ENCODE measurements around the gene VWF.

Gene VWF

DNA sequence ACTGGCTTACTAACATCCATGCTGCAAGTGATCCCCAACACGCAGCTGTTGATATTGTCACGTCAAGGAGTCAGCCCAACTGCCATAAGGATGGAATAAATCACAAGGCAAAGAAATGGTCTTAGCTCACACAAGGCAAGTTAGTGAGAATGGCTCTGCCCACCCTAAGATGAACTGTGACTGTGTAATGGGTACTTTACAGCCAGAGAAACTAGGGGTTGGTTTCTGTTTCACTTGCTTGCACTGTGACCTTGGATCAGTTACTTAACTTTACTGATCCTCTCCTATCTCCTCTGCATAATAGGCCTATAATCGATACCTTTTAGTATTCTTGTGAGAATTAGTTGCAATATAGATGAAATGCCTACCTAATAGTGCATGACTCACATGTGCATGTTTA lies 127.2 kb downstream of the VWF start:
- no peak overlapping the region for H3K27ac ChIP-seq
- no peak for DNase-seq (ENCODE audit: low spot score)
- TF ChIP-seq, protein P1, sequence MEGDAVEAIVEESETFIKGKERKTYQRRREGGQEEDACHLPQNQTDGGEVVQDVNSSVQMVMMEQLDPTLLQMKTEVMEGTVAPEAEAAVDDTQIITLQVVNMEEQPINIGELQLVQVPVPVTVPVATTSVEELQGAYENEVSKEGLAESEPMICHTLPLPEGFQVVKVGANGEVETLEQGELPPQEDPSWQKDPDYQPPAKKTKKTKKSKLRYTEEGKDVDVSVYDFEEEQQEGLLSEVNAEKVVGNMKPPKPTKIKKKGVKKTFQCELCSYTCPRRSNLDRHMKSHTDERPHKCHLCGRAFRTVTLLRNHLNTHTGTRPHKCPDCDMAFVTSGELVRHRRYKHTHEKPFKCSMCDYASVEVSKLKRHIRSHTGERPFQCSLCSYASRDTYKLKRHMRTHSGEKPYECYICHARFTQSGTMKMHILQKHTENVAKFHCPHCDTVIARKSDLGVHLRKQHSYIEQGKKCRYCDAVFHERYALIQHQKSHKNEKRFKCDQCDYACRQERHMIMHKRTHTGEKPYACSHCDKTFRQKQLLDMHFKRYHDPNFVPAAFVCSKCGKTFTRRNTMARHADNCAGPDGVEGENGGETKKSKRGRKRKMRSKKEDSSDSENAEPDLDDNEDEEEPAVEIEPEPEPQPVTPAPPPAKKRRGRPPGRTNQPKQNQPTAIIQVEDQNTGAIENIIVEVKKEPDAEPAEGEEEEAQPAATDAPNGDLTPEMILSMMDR (IDR thresholded peaks at IDR 0.05), result no peak

DNA sequence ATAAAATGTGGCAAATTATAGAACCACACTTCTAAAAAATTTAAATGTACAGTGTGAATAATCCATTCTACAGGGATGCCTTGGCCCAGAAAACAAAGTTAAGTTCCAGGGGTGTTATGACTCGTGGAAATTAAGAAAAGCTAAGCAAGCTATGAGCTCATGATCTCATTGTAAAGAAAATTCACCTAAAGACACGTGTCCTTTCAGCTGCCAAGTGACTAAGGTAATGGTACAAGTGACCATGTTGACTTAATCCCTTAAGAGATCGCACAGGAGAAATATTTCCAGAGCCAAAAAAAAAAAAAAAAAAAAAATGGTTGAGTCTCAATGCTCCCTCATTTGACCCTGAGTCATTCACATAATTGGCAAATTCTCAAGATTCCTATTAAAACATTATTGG lies 128.0 kb downstream of the VWF start:
- DNase-seq (ENCODE audit: low spot score), result no peak
- Histone ChIP-seq H3K27ac (no peak overlapping the region), H3K4me3 (no peak overlapping the region)
- TF ChIP-seq, protein P1 (IDR thresholded peaks at IDR 0.05), result no peak

More for the DNA sequence above, 127.2 kb downstream of the VWF start:
- no peak overlapping the region for H3K4me3 ChIP-seq

DNA sequence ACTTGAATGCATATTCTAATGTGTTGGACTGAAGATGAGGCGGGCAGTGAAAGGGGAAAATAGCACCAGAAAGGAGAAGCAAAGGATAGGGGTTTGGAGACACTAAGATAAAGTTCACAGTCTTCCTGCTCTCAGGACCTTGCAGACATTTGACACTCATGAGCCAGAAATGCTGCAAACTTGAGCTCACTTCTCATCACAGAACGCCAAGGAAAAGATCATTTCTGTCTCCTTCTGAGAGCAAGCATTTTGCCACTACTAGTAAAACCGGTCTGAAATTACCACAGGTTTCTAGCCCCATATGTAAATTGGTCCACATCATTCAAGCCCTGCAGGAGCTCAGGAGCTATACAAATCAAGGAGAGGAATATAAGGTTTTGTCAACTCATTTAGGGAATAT lies 134.8 kb downstream of the VWF start:
- Histone ChIP-seq H3K27ac (no peak overlapping the region), H3K4me3 (no peak overlapping the region)
- TF ChIP-seq, protein P1 (IDR thresholded peaks at IDR 0.05), result no peak
- no peak for DNase-seq (ENCODE audit: low spot score)

DNA sequence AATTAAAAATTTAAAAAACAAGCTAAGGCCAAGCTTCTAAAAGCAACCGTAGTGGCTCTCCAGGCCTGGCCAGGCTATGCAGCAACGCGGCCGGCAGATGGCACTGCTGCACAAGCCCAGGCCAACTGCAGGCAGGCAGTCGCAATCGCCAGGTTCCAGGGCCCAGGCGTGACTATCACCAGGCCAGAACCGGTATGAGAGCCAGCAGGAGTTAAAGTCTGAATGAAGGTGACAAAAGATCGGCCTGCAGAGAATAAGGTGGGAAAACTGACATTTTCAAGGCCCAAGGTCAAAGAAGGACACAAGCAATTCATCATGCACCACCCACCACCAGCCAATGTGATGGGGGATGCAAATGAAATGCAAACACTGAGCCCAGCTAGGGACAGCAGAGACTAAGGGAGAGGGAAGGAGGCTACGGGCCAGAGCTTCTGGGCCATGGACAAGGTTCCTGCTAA lies 135.8 kb downstream of the VWF start:
- no peak overlapping the region for H3K27ac ChIP-seq
- TF ChIP-seq, protein P1 (IDR thresholded peaks at IDR 0.05), result peak; percentile 92
- H3K4me3 ChIP-seq, result no peak overlapping the region
- DNase-seq (ENCODE audit: low spot score), result no peak

DNA sequence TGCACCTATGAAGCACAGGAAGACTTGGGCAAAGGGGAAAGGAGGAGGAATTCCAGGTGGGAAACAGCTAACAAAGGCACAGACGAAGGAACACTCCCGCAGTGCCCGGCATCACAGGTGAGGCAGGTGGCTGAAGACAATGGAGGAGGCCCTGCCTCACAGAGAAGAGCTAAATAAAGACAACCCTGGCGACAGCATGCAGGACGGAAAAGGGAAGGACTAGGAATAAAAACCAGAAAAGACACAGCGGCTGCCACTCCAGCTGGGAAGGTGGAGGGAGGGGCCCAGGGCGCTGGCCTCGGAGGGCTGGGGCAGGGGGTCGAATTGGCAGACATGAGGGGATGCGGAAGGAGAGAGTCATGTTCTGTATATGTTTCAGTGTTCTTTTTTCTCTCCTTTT lies 136.4 kb downstream of the VWF start:
- Histone ChIP-seq H3K27ac (no peak overlapping the region), H3K4me3 (no peak overlapping the region)
- DNase-seq (ENCODE audit: low spot score), result no peak
- TF ChIP-seq, protein P1 (IDR thresholded peaks at IDR 0.05), result no peak

DNA sequence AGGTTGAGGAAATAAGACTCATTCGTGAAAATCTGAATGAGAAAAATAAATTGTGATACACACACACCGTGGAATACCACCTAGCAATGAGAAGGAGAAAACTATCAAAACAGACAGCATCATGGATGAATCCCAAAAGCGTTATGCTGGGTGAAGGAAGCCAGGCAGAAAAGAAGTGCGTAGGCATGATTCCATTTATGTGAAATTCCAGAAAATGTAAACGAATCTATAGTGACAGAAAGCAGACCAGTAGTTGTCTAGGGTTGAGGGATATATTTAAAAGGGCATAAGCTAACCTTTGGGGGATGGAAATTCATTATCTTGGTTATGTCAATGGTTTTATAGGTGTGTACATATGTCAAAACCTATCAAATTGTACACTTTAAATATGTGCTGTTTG lies 136.9 kb downstream of the VWF start:
- Histone ChIP-seq H3K27ac (no peak overlapping the region), H3K4me3 (no peak overlapping the region)
- TF ChIP-seq, protein P1 (IDR thresholded peaks at IDR 0.05), result no peak
- DNase-seq (ENCODE audit: low spot score), result no peak

DNA sequence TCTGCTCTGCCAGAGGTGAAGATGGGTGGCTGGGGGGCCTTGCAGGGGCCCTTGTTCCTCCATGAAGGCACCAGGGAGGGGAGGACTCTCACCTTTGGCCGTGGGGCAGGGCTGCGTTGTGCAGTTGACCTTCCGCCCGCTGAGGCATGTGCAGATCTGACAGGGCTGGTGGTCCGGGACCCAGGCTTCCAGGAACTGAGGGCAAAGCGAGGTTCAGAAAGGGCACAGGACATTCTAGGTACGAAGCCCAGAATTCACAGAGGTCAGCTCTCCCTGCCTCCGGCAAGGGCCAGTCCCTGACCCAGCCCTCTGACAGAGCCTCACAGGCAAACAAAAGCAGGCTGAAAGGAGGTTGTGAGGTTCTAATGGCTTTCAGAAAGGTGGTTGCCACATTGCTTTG lies 139.0 kb downstream of the VWF start:
- Histone ChIP-seq H3K4me3 (no peak overlapping the region), H3K27ac (no peak overlapping the region)
- DNase-seq (ENCODE audit: low spot score), result no peak
- TF ChIP-seq, protein P1 (IDR thresholded peaks at IDR 0.05), result no peak
